Stimulated activated CD4-positive, alpha-beta T cell treated with anti-CD3 and anti-CD28 coated beads, Interleukin-1b, Interleukin-23, amount 100 ng/mL, for 1 hour (primary cell): ENCODE results near the gene SLC28A1.

Experiments
- DNase-seq, 2 donors: peaks; one replicate each; pipeline ENCODE4 v3.0.0-alpha.2; 2020; ENCODE audit warnings: low read depth in 2 of 2

The SLC28A1 gene

GRCh38 chr15:84940399-84940798 is 55.9 kb downstream of the SLC28A1 start:
- DNase-seq: no peak

GRCh38 chr15:84942456-84942855 is 58.0 kb downstream of the SLC28A1 start:
- no peak for DNase-seq

- no peak for DNase-seq
These were observed 59.8 kb downstream of the SLC28A1 start for GRCh38 chr15:84944311-84944710.

- DNase-seq: no peak
These were observed 60.4 kb downstream of the SLC28A1 start for GRCh38 chr15:84944861-84945260.

- no peak for DNase-seq
These were observed 62.5 kb downstream of the SLC28A1 start for GRCh38 chr15:84946772-84947489.

- no peak for DNase-seq
These were observed 63.7 kb downstream of the SLC28A1 start for GRCh38 chr15:84947947-84948830.

GRCh38 chr15:84949043-84949442 is 64.6 kb downstream of the SLC28A1 start:
- no peak for DNase-seq

- no peak for DNase-seq
These were observed 65.5 kb downstream of the SLC28A1 start for GRCh38 chr15:84949845-84950569.

GRCh38 chr15:84950570-84951111 is 66.2 kb downstream of the SLC28A1 start:
- DNase-seq: no peak

- DNase-seq: no peak
These were observed 67.3 kb downstream of the SLC28A1 start for GRCh38 chr15:84951736-84952135.

GRCh38 chr15:84953136-84953535 is 68.7 kb downstream of the SLC28A1 start:
- no peak for DNase-seq

GRCh38 chr15:84953726-84954125 is 69.3 kb downstream of the SLC28A1 start:
- no peak for DNase-seq

- no peak for DNase-seq
These were observed 70.8 kb downstream of the SLC28A1 start for GRCh38 chr15:84955089-84955848.

- DNase-seq: no peak
These were observed 71.7 kb downstream of the SLC28A1 start for GRCh38 chr15:84956199-84956598.

- DNase-seq: no peak
These were observed 76.1 kb downstream of the SLC28A1 start for GRCh38 chr15:84960391-84961113.

- DNase-seq: no peak
These were observed 76.6 kb downstream of the SLC28A1 start for GRCh38 chr15:84961114-84961452.

- DNase-seq: no peak
These were observed 77.2 kb downstream of the SLC28A1 start for GRCh38 chr15:84961707-84962106.

- DNase-seq: no peak
These were observed 78.5 kb downstream of the SLC28A1 start for GRCh38 chr15:84962955-84963354.

- no peak for DNase-seq
These were observed 82.9 kb downstream of the SLC28A1 start for GRCh38 chr15:84967380-84967779.

- no peak for DNase-seq
These were observed 83.8 kb downstream of the SLC28A1 start for GRCh38 chr15:84968301-84968700.

GRCh38 chr15:84969257-84969656 is 84.8 kb downstream of the SLC28A1 start:
- DNase-seq: no peak
